Skeletal muscle tissue (tissue), 4 donors: Measurements from ENCODE around the gene SH2D5. TPM values are rescaled to one million over a fixed set of nuclear protein-coding genes. Genes with fewer than 3 reads are reported as not detected.

Experiments
- H3K27ac ChIP-seq: one replicate; pipeline ENCODE4 v1.7.0; 2013; ENCODE audit warnings: mild to moderate bottlenecking, low read depth, low read length, inconsistent platforms
- H3K27me3 ChIP-seq, 3 donors: one replicate each; pipeline ENCODE4 v1.7.0; 2013; ENCODE audit warnings: low read length in 3 of 3; ENCODE audit not compliant: control insufficient read depth in 3 of 3, insufficient read depth in 3 of 3
- H3K36me3 ChIP-seq, 3 donors: one replicate each; pipeline ENCODE4 v1.7.0; 2013; ENCODE audit warnings: low read length in 3 of 3; ENCODE audit not compliant: control insufficient read depth in 3 of 3, insufficient read depth in 3 of 3
- H3K4me1 ChIP-seq, 3 donors: one replicate each; pipeline ENCODE4 v1.7.0; 2013; ENCODE audit warnings: low read length in 3 of 3, mild to moderate bottlenecking in 3 of 3; ENCODE audit not compliant: control insufficient read depth in 3 of 3, insufficient read depth in 3 of 3
- H3K4me3 ChIP-seq, 3 donors: one replicate each; pipeline ENCODE4 v1.7.0; 2013; ENCODE audit warnings: low read length in 3 of 3
- H3K9ac ChIP-seq, 3 donors: one replicate each; pipeline ENCODE4 v1.7.0; 2013; ENCODE audit warnings: low read length in 3 of 3, mild to moderate bottlenecking in 3 of 3, moderate library complexity in 2 of 3, low read depth in 1 of 3
- H3K9me3 ChIP-seq, 3 donors: one replicate each; pipeline ENCODE4 v1.7.0; 2013; ENCODE audit warnings: low read length in 3 of 3; ENCODE audit not compliant: control insufficient read depth in 3 of 3
- total RNA-seq: library from RNA; depleted of rRNA; stranded (reverse); fragments of >200 nt; gene quantifications from one replicate; pipeline ENCODE4 v1.2.3, GENCODE V29; 2014
- donor health status: Osteomylitis.

SH2D5 gene
- total RNA-seq, 1 donor from 2014 or later: under 0.01 TPM

DNA sequence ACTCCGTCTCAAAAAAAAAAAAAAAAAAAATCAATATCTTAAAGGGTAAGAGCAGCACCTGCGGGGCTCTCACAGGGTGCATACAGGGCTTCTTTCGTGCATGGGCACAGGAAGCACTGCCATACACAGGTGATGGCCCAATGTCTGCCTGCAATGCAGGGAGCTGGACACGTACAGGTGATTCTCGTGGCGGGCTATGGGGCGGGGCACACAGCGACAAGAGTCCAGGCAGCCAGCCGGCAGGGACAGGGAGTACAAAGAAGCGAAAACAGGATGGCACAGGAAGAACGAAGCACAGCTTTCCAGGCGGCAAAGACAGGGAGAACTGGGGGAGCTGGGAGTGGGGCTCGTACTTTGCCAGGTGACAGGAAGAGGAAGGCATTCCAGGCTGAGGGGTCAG, 16.3 kb downstream of the SH2D5 start:
- Histone ChIP-seq H3K9me3 (no peaks in the 10 kb centered on the region), H3K4me1 (peaks cover 0 to 8% (median 3%) of the 10 kb centered on the region in 3 donors), H3K27ac (no peak overlapping the region), H3K4me3 (no peak overlapping the region), H3K9ac (no peak overlapping the region), H3K27me3 (peaks cover 20 to 39% (median 21%) of the 10 kb centered on the region in 3 donors), H3K36me3 (no peaks in the 10 kb centered on the region)

DNA sequence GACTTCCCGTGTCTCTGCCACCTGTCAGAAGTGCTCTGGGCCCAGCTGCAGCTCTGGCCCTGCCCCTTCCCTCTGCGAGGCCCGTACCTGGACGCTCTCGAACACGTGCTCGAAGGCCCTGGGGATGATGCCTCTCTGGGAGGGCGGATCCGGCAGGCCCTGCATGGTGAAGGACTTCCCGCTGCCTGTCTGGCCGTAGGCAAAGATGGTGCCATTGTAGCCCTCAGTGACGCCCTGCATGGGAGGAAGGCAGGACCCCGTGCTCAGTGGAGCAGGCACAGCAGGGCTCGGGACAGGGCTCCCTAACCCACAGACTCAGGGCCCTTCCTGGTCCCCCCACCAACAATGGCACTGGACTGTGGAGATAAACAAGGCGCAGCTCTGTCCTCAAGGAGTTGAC, 17.1 kb downstream of the SH2D5 start:
- Histone ChIP-seq H3K36me3 (no peaks in the 10 kb centered on the region), H3K27me3 (peaks cover 20 to 39% (median 21%) of the 10 kb centered on the region in 3 donors), H3K27ac (no peak overlapping the region), H3K9ac (no peak overlapping the region), H3K9me3 (no peaks in the 10 kb centered on the region), H3K4me1 (peaks cover 0 to 8% (median 3%) of the 10 kb centered on the region in 3 donors), H3K4me3 (no peak overlapping the region)

DNA sequence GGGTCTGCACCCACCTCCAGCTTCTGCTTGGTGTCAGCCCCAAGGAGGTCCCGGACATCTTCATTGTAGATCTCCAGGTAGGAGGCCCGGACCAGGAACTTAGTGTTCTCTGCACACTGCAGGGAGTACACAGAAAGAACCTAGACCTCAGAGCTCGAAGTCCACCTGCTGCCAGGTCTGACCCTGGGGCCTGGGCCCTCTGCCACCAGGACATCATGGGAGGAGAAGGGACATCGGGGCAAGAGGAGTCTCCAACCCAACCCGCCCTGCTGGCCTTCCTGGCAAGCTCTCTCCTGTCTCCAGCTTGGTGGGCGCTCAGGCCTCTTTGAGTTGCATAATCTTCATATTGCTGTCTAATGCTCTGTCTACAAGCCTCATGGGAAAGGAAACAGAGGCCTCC, 19.1 kb downstream of the SH2D5 start:
- H3K27ac ChIP-seq: no peak overlapping the region
- H3K9me3 ChIP-seq: no peaks in the 10 kb centered on the region
- peaks cover 0 to 8% (median 3%) of the 10 kb centered on the region in 3 donors for H3K4me1 ChIP-seq
- H3K4me3 ChIP-seq: no peak overlapping the region
- no peak overlapping the region for H3K9ac ChIP-seq
- H3K27me3 ChIP-seq: peaks cover 20 to 44% (median 26%) of the 10 kb centered on the region in 3 donors
- no peaks in the 10 kb centered on the region for H3K36me3 ChIP-seq

GRCh38 chr1:20712215-20712577, 20.3 kb downstream of the SH2D5 start:
- peaks cover 18 to 37% (median 26%) of the 10 kb centered on the region in 3 donors for H3K27me3 ChIP-seq
- H3K36me3 ChIP-seq: no peaks in the 10 kb centered on the region
- no peaks in the 10 kb centered on the region for H3K9me3 ChIP-seq
- H3K9ac ChIP-seq: no peak overlapping the region
- H3K4me1 ChIP-seq: peaks cover 0 to 3% (median under 1%) of the 10 kb centered on the region in 3 donors
- no peak overlapping the region for H3K4me3 ChIP-seq
- no peak overlapping the region for H3K27ac ChIP-seq

DNA sequence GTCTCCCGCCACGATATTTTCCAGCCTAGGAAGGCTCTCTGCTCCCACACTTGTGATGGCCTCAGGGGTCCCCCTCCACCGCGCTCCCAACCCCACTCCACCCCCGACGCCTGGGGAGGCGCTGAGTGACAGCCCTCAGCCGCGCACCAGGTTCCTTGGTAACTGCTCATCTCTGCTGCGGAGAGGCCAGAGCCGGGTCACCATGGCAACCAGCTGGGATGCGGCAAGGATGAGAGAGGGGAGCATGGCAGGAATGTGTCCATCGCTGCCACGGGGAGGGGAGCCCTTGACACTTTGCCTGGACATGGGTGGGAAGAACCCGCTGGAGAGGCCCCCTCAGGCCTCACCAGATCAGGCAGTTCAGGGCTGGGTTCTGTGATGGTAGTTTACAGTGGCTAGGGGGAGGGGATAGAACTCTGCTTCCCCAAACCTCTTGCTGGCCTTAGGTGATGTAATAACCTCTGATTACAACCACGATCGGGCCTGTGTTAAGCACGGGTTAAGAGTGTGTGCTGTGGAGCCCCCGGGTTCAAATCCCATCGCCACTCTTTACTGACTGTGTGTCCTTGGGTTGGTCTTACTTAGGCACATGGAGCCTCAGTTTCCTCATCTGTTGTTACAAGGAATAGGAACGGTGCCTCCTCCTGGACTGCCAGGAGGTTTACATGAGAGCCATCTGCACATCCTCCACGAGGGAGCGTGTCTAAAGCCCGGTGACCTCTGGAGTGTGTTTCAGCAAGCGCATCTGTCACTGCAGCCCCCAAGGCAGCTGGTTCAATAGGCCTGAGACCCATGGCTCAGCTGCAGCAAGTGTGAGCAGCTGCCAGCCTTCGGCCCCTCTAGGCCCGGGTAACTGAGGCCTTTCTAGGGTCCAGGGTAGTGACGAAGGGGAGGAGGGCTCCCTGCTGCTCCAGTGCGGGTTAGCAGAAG, 21.0 kb downstream of the SH2D5 start:
- H3K9me3 ChIP-seq: no peaks in the 10 kb centered on the region
- H3K4me1 ChIP-seq: peaks cover 0 to 2% (median 0%) of the 10 kb centered on the region in 3 donors
- H3K27me3 ChIP-seq: peaks cover 12 to 30% (median 21%) of the 10 kb centered on the region in 3 donors
- no peak overlapping the region for H3K4me3 ChIP-seq
- no peak overlapping the region for H3K9ac ChIP-seq
- no peak overlapping the region for H3K27ac ChIP-seq
- H3K36me3 ChIP-seq: no peaks in the 10 kb centered on the region

DNA sequence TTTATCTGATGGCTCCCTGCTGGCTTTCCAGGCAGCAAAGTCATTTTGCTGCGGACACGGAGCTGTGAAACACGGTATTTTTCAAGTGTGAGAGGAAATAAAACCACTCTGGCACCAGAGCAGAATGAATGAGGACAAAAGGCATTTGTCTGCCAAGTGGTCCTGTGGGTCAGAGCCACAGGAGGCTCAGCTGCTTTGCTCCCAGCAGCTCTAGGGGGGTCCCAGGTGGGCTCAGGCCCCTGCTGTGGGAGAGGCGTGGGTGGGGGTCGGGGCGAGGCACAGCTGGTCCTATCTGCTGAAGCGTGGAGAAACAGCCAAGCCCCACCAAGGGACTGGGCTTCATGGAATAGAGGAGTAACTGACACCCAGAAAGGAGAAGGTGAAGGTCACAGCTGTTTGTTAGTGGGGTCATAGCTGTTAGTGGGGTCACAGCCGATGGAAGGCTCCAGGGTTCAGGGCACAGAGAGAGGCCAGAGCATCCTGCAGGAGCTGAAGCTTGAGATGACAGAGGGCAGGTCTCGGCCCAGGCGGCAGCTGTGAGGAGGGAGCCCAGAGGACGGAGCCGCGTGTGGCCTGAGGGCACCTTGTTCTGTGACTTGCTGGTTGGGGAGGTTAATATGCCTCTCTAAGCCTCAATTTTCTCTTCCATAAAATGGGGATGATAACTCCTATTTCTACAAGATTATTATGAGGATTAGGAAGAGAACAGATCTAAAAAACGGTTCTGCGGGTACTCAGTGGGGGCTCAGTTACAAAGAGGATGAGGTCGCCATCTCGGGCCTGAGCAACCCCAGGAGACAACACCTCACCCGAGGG, 21.8 kb downstream of the SH2D5 start:
- Histone ChIP-seq H3K27me3 (peaks cover 7 to 24% (median 16%) of the 10 kb centered on the region in 3 donors), H3K9ac (no peak overlapping the region), H3K9me3 (no peaks in the 10 kb centered on the region), H3K4me3 (no peak overlapping the region), H3K27ac (no peak overlapping the region), H3K36me3 (no peaks in the 10 kb centered on the region), H3K4me1 (no peaks in the 10 kb centered on the region)

DNA sequence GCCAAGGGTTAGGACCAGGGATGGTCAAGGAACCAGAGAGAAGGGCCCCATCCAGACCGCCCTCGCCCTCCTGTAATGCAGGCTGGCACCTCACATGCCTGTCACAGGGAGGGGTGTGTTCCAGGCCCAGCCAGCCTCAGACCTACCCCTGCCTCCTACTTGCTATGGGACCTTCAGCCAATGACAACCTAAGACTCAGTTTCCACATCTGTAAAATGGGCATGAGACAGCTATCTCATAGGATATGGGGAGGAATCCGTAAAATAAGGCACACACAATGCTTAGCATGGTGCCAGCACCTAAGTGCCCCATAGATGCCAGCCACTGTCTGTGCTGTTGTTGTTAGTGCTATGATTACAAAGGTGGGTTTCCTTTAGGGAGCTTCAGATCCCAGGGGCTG, 22.6 kb downstream of the SH2D5 start:
- Histone ChIP-seq H3K9me3 (no peaks in the 10 kb centered on the region), H3K27me3 (peaks cover under 1 to 16% (median 12%) of the 10 kb centered on the region in 3 donors), H3K9ac (no peak overlapping the region)

DNA sequence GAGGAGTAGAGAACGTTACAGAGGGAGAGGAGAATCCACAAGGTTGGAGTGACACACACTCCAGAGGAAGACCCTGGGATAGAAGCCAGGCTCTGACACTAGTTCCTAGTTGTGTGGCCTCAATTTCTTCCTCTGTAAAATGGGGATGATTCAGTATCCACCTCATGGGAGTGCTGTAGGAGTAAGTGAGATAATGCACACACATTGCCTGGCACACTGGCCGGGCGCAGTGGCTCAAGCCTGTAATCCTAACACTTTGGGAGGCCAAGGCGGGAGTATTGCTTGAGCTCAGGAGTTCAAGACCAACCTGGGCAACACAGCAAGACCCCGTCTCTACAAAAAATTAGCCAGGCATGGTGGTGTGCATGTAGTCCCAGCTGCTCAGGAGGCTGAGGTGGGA, 23.6 kb downstream of the SH2D5 start:
- H3K4me3 ChIP-seq: no peak overlapping the region
- no peaks in the 10 kb centered on the region for H3K4me1 ChIP-seq
- no peak overlapping the region for H3K9ac ChIP-seq
- no peak overlapping the region for H3K27ac ChIP-seq
- no peaks in the 10 kb centered on the region for H3K36me3 ChIP-seq
- no peaks in the 10 kb centered on the region for H3K9me3 ChIP-seq
- H3K27me3 ChIP-seq: peaks cover 0 to 14% (median 12%) of the 10 kb centered on the region in 3 donors

More for the DNA sequence above, 22.6 kb downstream of the SH2D5 start:
- Histone ChIP-seq H3K4me1 (no peaks in the 10 kb centered on the region), H3K4me3 (no peak overlapping the region), H3K27ac (no peak overlapping the region), H3K36me3 (no peaks in the 10 kb centered on the region)

- Histone ChIP-seq H3K9me3 (no peaks in the 10 kb centered on the region), H3K9ac (no peak overlapping the region), H3K4me3 (no peak overlapping the region), H3K27ac (no peak overlapping the region), H3K27me3 (peaks cover 0 to 14% (median 12%) of the 10 kb centered on the region in 3 donors), H3K4me1 (no peaks in the 10 kb centered on the region), H3K36me3 (no peaks in the 10 kb centered on the region)
Observed at GRCh38 chr1:20708057-20708456, 24.4 kb downstream of the SH2D5 start.

GRCh38 chr1:20706841-20707240, 25.7 kb downstream of the SH2D5 start:
- H3K27me3 ChIP-seq: peaks cover 0 to 11% (median 11%) of the 10 kb centered on the region in 3 donors
- no peak overlapping the region for H3K27ac ChIP-seq
- H3K4me1 ChIP-seq: no peaks in the 10 kb centered on the region
- no peaks in the 10 kb centered on the region for H3K36me3 ChIP-seq
- H3K9ac ChIP-seq: no peak overlapping the region
- no peak overlapping the region for H3K4me3 ChIP-seq
- H3K9me3 ChIP-seq: no peaks in the 10 kb centered on the region
